CD8-positive, alpha-beta memory T cell (primary cell): ENCODE data around the gene COQ9. TPM values are rescaled to one million over a fixed set of nuclear protein-coding genes. Genes with fewer than 3 reads are reported as not detected.
A peak's percentile ranks its signal among the peaks of the same experiment; 100 is the strongest.
"Not testable (repeated sequence)": the region's sequence is repeated elsewhere in the genome, so short reads cannot be mapped to it uniquely, and the experiment has no call there.

Experiments used
- CTCF ChIA-PET: fragments of 350-600 bp; sonication (Branson Sonifier 250); formaldehyde crosslinking; loops from one replicate; lab custom pipeline; 2021; ENCODE audit warnings: antibody characterized with exemption; lab: Charles Lee
- POLR2A ChIA-PET: fragments of 350-600 bp; sonication (Branson Sonifier 250); formaldehyde crosslinking; loops from one replicate; lab custom pipeline; 2021; ENCODE audit warnings: antibody characterized with exemption; lab: Charles Lee
- DNase-seq, 5 donors: peaks; one replicate each; pipeline versions ENCODE4 v3.0.0 to v3.0.0-alpha.2; 2020 to 2022; ENCODE audit warnings: mixed read lengths in 1 of 5
- H3K27ac ChIP-seq: one replicate; pipeline ENCODE4 v1.7.0; 2013; ENCODE audit warnings: low read depth, mild to moderate bottlenecking, low read length, moderate library complexity
- H3K27me3 ChIP-seq: 2 replicates; pipeline ENCODE4 v1.7.0; 2013; ENCODE audit warnings: low read length, mild to moderate bottlenecking; ENCODE audit not compliant: insufficient read depth, poor library complexity, severe bottlenecking
- H3K36me3 ChIP-seq: 2 replicates; pipeline ENCODE4 v1.7.0; 2013; ENCODE audit warnings: mild to moderate bottlenecking, low read length, moderate library complexity; ENCODE audit not compliant: insufficient read depth
- H3K4me1 ChIP-seq: 2 replicates; pipeline ENCODE4 v1.7.0; 2013; ENCODE audit warnings: mild to moderate bottlenecking, low read length, moderate library complexity; ENCODE audit not compliant: insufficient read depth
- H3K4me3 ChIP-seq: 2 replicates; pipeline ENCODE4 v1.7.0; 2013; ENCODE audit warnings: mild to moderate bottlenecking, low read length
- H3K9me3 ChIP-seq: 2 replicates; pipeline ENCODE4 v1.7.0; 2013; ENCODE audit warnings: mild to moderate bottlenecking, low read length
- H3K27ac Mint-ChIP-seq, 8 donors: one replicate each; pipeline ENCODE4 v1.8.0; 2020 to 2021; ENCODE audit warnings: mixed read lengths in 8 of 8, mild to moderate bottlenecking in 6 of 8, inconsistent platforms in 3 of 8, moderate library complexity in 3 of 8
- H3K27me3 Mint-ChIP-seq, 2 donors: one replicate each; pipeline ENCODE4 v1.8.0; 2020 to 2021; ENCODE audit warnings: mixed read lengths in 2 of 2, mild to moderate bottlenecking in 1 of 2, moderate library complexity in 1 of 2
- H3K36me3 Mint-ChIP-seq, 3 donors: one replicate each; pipeline ENCODE4 v1.8.0; 2020 to 2021; ENCODE audit warnings: mixed read lengths in 3 of 3, inconsistent platforms in 1 of 3, mild to moderate bottlenecking in 1 of 3
- H3K4me1 Mint-ChIP-seq, 3 donors: one replicate each; pipeline ENCODE4 v1.8.0; 2020 to 2021; ENCODE audit warnings: mixed read lengths in 3 of 3, inconsistent platforms in 1 of 3, mild to moderate bottlenecking in 1 of 3
- H3K4me3 Mint-ChIP-seq, 7 donors: one replicate each; pipeline ENCODE4 v1.8.0; 2020 to 2021; ENCODE audit warnings: mixed read lengths in 7 of 7, mild to moderate bottlenecking in 6 of 7, moderate library complexity in 4 of 7, inconsistent platforms in 2 of 7
- H3K9me3 Mint-ChIP-seq, 5 donors: one replicate each; pipeline ENCODE4 v1.8.0; 2020 to 2022; ENCODE audit warnings: mixed read lengths in 5 of 5, mild to moderate bottlenecking in 3 of 5, moderate library complexity in 2 of 5, inconsistent platforms in 1 of 5
- polyA plus RNA-seq: library from polyadenylated mRNA; unstranded; fragments of 300-500 nt; fragmentation: Illumina TruSeq; gene quantifications from one replicate; pipeline ENCODE4 v1.2.3, GENCODE V29; 2021
- total RNA-seq, 2 experiments: library from RNA; stranded (reverse); gene quantifications; one replicate each; pipeline ENCODE4 v1.2.3, GENCODE V29; 2021

Gene COQ9
- total and polyA plus RNA-seq, 3 experiments from 2014 or later: 28.4 to 51.9 (median 50.5) TPM

- Histone ChIP-seq H3K27ac (no peak overlapping the region), H3K9me3 (no peaks in the 10 kb centered on the region), H3K36me3 (no peaks in the 10 kb centered on the region), H3K27me3 (no peaks in the 10 kb centered on the region), H3K4me3 (no peak overlapping the region), H3K4me1 (no peaks in the 10 kb centered on the region)
- no peaks in the 10 kb centered on the region for H3K4me1 Mint-ChIP-seq
- peaks cover 7 to 8% of the 10 kb centered on the region in 2 donors for H3K27me3 Mint-ChIP-seq
- H3K9me3 Mint-ChIP-seq: no peaks in the 10 kb centered on the region
- peak overlapping the region in 1 of 7 donors; percentile 27 for H3K4me3 Mint-ChIP-seq
- H3K27ac Mint-ChIP-seq: no peak overlapping the region
- peaks cover 0 to 3% (median 0%) of the 10 kb centered on the region in 3 donors for H3K36me3 Mint-ChIP-seq
- no peak for DNase-seq
- POLR2A ChIA-PET: no interaction called here
- CTCF ChIA-PET: no interaction called here
Observed at GRCh38 chr16:57493767-57494166, 46.5 kb downstream of the COQ9 start.

GRCh38 chr16:57497121-57497520 lies 49.8 kb downstream of the COQ9 start:
- H3K27me3 ChIP-seq: no peaks in the 10 kb centered on the region
- ChIA-PET CTCF (no interaction called here), POLR2A (no interaction called here)
- peaks cover 8% of the 10 kb centered on the region for H3K4me1 ChIP-seq
- no peaks in the 10 kb centered on the region for H3K36me3 ChIP-seq
- H3K4me3 ChIP-seq: no peak overlapping the region
- Mint-ChIP-seq H3K4me1 (peaks cover 5 to 10% (median 6%) of the 10 kb centered on the region in 3 donors), H3K4me3 (no peak overlapping the region), H3K27ac (no peak overlapping the region), H3K36me3 (peaks cover 0 to 3% (median 0%) of the 10 kb centered on the region in 3 donors), H3K9me3 (no peaks in the 10 kb centered on the region), H3K27me3 (peaks cover 4 to 7% of the 10 kb centered on the region in 2 donors)
- no peak for DNase-seq
- H3K27ac ChIP-seq: no peak overlapping the region
- H3K9me3 ChIP-seq: no peaks in the 10 kb centered on the region

GRCh38 chr16:57498031-57498430 lies 50.8 kb downstream of the COQ9 start:
- Histone ChIP-seq H3K4me1 (peaks cover 8% of the 10 kb centered on the region), H3K4me3 (no peak overlapping the region), H3K27me3 (no peaks in the 10 kb centered on the region), H3K27ac (no peak overlapping the region), H3K36me3 (no peaks in the 10 kb centered on the region), H3K9me3 (no peaks in the 10 kb centered on the region)
- Mint-ChIP-seq H3K27ac (no peak overlapping the region), H3K4me1 (peaks cover 5 to 10% (median 6%) of the 10 kb centered on the region in 3 donors), H3K27me3 (peaks cover 4 to 5% of the 10 kb centered on the region in 2 donors), H3K4me3 (no peak overlapping the region), H3K36me3 (peaks cover 0 to 3% (median 0%) of the 10 kb centered on the region in 3 donors), H3K9me3 (no peaks in the 10 kb centered on the region)
- ChIA-PET CTCF (no interaction called here), POLR2A (no interaction called here)
- DNase-seq: no peak

- H3K36me3 Mint-ChIP-seq, H3K27ac ChIP-seq, H3K27me3 ChIP-seq, H3K36me3 ChIP-seq, H3K27ac Mint-ChIP-seq, POLR2A ChIA-PET, DNase-seq, H3K9me3 Mint-ChIP-seq, H3K27me3 Mint-ChIP-seq, H3K4me3 Mint-ChIP-seq, H3K4me1 Mint-ChIP-seq, H3K4me1 ChIP-seq, H3K4me3 ChIP-seq, H3K9me3 ChIP-seq: not testable (repeated sequence)
- CTCF ChIA-PET: interaction anchor here (1.9 kb wide), 1 partner anchor 20 kb away, joined by 6 read pairs; no protein-coding TSS in a partner anchor
Observed at GRCh38 chr16:57499941-57500340, 52.7 kb downstream of the COQ9 start.

- CTCF ChIA-PET: interaction anchor here (1.9 kb wide), 1 partner anchor 19 kb away, joined by 6 read pairs; no protein-coding TSS in a partner anchor
- peak overlapping the region in 2 of 8 donors; percentile 33 to 82 for H3K27ac Mint-ChIP-seq
Observed at GRCh38 chr16:57500578-57501111, 53.4 kb downstream of the COQ9 start.

GRCh38 chr16:57501492-57501891 lies 54.2 kb downstream of the COQ9 start:
- Mint-ChIP-seq H3K36me3 (no peaks in the 10 kb centered on the region), H3K27ac (peak overlapping the region in 1 of 8 donors; percentile 45), H3K27me3 (peaks cover under 1 to 8% of the 10 kb centered on the region in 2 donors), H3K4me1 (peaks cover 5 to 10% (median 6%) of the 10 kb centered on the region in 3 donors), H3K9me3 (no peaks in the 10 kb centered on the region), H3K4me3 (no peak overlapping the region)
- H3K36me3 ChIP-seq: no peaks in the 10 kb centered on the region
- H3K27ac ChIP-seq: no peak overlapping the region
- ChIA-PET CTCF (interaction anchor here (1.9 kb wide), 1 partner anchor 18 kb away, joined by 6 read pairs; no protein-coding TSS in a partner anchor), POLR2A (no interaction called here)
- peaks cover 8% of the 10 kb centered on the region for H3K4me1 ChIP-seq
- no peak for DNase-seq
- H3K27me3 ChIP-seq: no peaks in the 10 kb centered on the region
- no peaks in the 10 kb centered on the region for H3K9me3 ChIP-seq
- H3K4me3 ChIP-seq: no peak overlapping the region

More at GRCh38 chr16:57500578-57501111, 53.4 kb downstream of the COQ9 start:
- Histone ChIP-seq H3K36me3 (no peaks in the 10 kb centered on the region), H3K4me1 (peaks cover 8% of the 10 kb centered on the region), H3K9me3 (no peaks in the 10 kb centered on the region), H3K27me3 (no peaks in the 10 kb centered on the region), H3K27ac (no peak overlapping the region), H3K4me3 (no peak overlapping the region)
- peaks cover 5 to 10% (median 6%) of the 10 kb centered on the region in 3 donors for H3K4me1 Mint-ChIP-seq
- POLR2A ChIA-PET: no interaction called here
- no peak overlapping the region for H3K4me3 Mint-ChIP-seq
- no peaks in the 10 kb centered on the region for H3K9me3 Mint-ChIP-seq
- H3K27me3 Mint-ChIP-seq: peaks cover 4 to 8% of the 10 kb centered on the region in 2 donors
- no peak for DNase-seq
- no peaks in the 10 kb centered on the region for H3K36me3 Mint-ChIP-seq

GRCh38 chr16:57502048-57502775 lies 54.9 kb downstream of the COQ9 start:
- no peaks in the 10 kb centered on the region for H3K27me3 ChIP-seq
- H3K9me3 ChIP-seq: no peaks in the 10 kb centered on the region
- no peak overlapping the region for H3K27ac ChIP-seq
- no peaks in the 10 kb centered on the region for H3K36me3 ChIP-seq
- Mint-ChIP-seq H3K27me3 (peaks cover 0 to 8% of the 10 kb centered on the region in 2 donors), H3K4me1 (peaks cover 5 to 10% (median 6%) of the 10 kb centered on the region in 3 donors), H3K36me3 (no peaks in the 10 kb centered on the region), H3K4me3 (no peak overlapping the region), H3K9me3 (no peaks in the 10 kb centered on the region), H3K27ac (no peak overlapping the region)
- POLR2A ChIA-PET: no interaction called here
- H3K4me3 ChIP-seq: no peak overlapping the region
- CTCF ChIA-PET: interaction anchor here (1.4 kb wide), 1 partner anchor 18 kb away, joined by 4 read pairs; no protein-coding TSS in a partner anchor
- no peak for DNase-seq
- peaks cover 8% of the 10 kb centered on the region for H3K4me1 ChIP-seq

GRCh38 chr16:57503366-57503765 lies 56.1 kb downstream of the COQ9 start:
- Mint-ChIP-seq H3K27me3 (peaks cover 0 to 8% of the 10 kb centered on the region in 2 donors), H3K27ac (no peak overlapping the region), H3K4me1 (peaks cover 5 to 10% (median 6%) of the 10 kb centered on the region in 3 donors), H3K9me3 (no peaks in the 10 kb centered on the region), H3K4me3 (no peak overlapping the region), H3K36me3 (no peaks in the 10 kb centered on the region)
- ChIA-PET CTCF (interaction anchor here (1.4 kb wide), 1 partner anchor 17 kb away, joined by 4 read pairs; no protein-coding TSS in a partner anchor), POLR2A (no interaction called here)
- no peaks in the 10 kb centered on the region for H3K36me3 ChIP-seq
- no peak overlapping the region for H3K27ac ChIP-seq
- no peak overlapping the region for H3K4me3 ChIP-seq
- no peak for DNase-seq
- H3K9me3 ChIP-seq: no peaks in the 10 kb centered on the region
- H3K27me3 ChIP-seq: no peaks in the 10 kb centered on the region
- H3K4me1 ChIP-seq: peaks cover 8% of the 10 kb centered on the region
